NCI-H446 treated with DMSO at 0.1 percent for 48 hours (cell line): ENCODE data around the gene NRG2.

Experiments
- DNase-seq: peaks from one replicate; lab custom pipeline; 2025; lab: John Stamatoyannopoulos, UW

NRG2 gene

DNA sequence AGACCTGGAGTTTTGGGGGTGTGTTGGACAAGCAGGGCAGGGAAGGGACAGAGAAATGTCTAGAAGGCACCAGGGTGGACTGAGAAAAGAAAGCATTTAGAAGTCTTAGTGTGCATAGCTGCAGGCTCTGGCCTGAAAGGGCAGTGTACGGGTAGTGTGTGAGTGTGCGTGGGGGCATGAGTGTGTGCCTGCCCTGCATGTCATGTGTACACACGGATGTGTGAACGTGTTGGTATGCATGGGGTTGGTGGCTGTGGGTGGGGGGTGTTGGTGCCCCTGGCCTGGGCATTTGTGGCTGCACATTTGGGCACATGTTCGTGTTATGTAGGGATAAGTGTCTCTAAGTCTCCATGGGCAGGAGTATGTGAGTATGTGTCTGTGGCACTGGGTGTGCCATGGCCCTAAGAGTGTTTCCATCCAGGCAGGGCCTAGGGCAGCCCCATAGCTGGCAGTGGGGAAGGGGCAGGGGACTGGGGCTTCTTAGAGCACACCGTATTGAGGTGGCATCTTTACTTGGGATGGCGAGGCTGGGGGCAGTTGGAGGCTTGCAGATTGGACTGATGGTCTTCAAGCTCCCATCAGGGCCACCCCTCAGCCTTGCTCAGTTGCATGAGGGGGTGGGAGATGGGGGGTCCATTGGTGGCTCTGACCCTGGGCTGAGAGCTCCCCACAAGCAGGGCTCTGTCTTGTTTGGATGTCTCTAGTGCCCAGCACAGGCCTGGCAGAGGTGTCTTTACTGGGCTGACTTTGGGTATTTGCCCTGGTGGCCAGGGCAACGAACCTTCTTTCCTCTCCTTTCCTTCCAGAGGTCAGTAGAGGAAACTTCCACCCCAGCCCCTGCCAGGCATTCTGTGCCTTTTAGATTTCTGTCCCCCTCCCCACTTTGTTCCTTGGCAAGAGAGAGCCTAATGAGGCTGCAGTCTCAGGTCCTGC is 232.5 kb downstream of the NRG2 start:
- no peak for DNase-seq

DNA sequence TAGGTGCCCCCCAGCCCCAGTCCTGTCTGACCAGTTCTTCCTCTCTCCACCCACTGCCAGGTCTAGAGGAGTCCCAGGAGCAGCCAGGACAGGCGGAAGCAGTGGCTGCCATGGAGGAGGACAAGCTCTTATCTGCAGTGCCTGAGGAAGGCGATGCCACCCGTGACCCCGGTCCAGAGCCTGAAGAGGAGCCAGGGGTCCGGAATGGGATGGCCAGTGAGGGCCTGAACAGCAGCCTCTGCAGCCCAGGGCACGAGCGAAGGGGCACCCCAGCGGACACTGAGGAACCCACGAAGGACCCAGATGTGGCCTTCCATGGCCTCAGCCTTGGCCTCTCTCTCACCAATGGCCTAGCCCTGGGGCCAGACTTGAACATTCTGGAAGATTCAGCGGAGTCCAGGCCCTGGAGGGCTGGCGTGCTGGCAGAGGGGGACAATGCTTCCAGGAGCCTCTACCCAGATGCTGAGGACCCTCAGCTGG is 233.7 kb downstream of the NRG2 start:
- no peak for DNase-seq

DNA sequence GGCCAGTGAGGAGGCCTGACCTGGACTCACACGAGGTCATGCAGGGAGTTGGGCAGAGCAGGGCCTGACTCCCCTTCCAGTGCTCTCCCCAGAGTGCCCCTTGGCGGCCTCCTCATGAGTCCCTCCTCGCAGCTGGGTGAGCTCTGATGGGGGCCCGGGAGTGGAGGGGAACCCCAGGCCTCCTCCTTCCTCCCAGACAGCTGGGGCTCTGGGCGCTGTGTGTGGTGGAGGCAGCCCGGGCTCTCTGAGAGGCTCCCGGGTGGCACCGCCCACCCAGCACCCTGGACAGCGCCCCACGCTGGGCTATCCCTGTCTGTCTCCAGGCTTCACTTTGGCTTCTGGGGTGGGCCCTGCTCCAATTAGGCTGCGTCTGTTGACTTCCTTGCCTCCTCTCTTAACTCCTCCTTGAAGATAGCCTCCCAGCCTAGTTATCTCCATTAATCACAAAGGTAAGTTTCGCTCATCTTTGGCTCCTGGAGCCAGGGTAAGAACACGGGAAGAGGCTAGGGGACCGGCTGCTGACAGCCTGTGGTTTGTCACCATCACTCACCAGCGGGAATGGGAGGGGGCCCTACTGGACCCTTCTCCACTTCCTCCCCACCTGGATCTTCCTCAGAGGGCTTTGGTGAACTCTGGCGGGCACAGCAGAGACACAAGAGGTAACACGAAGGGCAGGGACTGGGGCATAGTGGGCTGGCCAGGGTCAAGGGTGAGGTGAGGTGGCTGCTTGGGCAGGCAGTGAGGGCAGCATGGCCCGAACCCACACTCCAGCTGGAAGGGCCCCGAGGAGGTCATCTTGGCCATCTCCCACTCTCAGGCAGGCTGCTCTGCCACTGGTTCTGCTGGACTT is 234.4 kb downstream of the NRG2 start:
- DNase-seq = no peak

DNA sequence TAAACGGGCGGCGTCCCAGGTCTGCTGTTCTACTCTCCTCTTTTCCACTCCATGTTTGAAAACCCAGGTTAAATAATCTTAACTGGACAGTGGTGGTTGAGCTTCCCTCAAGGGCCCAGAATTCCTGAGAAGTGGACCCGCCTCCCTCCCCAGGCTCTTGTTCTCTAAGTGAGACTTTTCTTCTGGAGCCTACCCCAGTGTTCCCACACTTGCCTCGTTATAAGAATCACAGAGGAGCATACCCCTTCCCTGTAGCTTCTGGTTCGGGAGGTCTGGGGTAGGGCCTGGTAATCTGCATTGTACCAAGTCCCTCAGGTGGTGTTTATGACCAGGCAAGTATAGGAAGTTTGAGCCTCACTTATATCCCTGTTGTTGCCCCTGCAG is 235.5 kb downstream of the NRG2 start:
- DNase-seq = no peak

DNA sequence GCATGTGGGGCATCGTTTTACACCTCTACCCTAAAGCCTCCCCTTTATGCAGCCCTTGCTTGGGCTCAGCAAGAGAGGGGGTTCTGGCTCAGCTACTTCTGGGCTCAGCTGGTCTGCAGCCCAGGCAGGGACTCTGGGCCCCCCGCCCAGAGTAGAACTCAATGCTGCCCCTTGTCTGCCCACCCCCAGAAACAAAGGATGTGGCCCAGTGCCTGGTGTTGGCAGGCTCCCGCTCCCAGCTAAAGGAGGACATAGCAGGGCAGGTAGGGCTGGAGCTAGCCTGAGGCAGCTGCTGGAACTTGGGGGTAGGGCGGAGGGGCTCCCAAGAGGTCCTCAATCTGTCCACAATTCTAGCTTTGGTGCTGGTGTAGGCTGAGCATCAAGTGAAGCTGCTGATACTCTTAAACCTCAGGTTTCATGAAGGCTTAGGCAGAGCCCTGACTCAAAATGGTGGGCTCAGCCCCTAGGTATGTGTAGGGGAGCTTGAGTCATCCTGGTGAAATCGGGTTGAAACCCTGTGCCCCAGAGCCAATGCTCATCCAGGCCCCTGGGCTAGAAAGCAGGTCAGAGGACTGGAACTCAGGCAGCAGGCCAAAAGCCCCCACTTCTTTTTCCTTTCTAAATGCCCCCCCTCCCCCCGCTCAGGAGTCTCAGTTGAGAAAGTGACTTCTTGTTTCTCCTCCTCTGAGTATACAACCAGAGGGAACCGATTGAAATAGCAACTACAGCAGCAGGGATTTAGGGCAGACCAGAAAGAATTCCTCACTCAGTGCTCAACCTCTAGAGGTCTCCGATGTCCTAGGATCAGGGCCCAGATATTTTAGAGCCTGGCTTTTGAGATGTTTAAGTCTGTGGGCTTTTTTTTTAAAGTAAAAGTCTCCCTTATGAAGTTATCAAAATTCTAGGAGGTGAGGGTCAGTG is 236.1 kb downstream of the NRG2 start:
- no peak for DNase-seq

DNA sequence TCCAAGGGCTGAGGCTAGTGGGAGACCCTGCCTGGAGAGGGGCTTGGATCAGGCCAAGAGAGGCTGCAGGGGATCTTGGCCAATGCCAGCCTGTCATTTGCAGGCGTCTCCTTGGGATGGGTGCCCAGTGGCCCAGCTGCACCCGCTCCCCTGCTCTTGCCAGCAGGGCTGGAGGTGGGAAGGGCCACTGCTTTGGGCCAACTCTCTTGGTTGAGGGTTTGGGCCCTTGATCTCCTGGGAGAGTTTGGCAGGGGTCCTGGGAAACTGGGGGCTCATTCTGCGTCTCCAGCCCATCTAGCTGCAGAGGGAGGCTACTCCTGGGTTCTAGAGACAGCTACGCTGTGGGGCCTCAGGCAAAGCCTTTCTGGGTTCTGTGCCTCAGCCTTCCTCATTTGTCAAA is 237.0 kb downstream of the NRG2 start:
- no peak for DNase-seq

DNA sequence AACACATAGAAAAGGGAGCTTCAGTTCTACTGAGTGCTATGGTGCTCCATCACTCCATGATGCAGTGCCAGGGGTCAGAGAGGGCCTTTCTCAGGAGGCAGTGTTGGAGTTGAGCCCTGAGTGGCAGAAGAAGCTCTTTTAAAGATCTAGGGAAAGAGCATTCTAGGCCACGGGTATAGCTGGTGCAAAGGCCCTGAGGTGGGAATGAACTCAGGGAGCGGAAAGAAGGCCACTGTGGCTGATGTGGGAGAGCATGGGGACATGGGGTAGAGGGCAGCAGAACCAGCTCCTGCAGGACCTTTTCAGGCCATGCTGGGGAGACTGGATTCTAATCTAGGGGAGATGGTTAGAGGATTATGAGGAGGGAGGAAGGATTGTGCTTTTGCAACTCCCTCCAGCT is 237.6 kb downstream of the NRG2 start:
- DNase-seq = no peak

DNA sequence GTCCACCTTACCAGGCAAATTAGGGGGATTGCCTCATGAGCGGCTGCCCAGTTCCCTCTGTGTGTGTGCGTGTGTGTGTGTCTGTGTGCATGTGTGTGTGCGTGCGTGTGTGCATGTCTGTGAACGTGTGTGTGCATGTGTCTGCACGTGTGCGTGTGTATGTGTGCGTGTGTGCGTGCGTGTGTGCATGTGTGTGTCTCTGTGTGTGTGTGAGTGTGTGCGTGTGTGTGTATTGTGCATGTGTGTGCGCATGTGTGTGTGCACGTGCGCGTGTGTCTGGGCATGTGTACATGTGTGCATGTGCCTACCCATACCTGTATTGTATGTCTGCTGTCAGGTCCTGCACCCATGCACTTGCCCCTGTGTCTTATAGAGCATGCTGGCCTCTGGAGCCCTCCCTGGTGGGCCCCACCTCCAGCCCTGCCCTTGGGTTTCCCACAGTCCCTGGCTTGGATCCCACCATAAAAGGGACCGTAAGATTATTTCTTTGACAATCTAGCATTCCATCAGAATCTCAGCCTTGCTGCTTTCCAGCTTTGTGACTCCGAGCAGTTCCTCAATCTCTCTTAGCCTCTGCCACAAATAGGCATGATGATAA is 238.2 kb downstream of the NRG2 start:
- no peak for DNase-seq

DNA sequence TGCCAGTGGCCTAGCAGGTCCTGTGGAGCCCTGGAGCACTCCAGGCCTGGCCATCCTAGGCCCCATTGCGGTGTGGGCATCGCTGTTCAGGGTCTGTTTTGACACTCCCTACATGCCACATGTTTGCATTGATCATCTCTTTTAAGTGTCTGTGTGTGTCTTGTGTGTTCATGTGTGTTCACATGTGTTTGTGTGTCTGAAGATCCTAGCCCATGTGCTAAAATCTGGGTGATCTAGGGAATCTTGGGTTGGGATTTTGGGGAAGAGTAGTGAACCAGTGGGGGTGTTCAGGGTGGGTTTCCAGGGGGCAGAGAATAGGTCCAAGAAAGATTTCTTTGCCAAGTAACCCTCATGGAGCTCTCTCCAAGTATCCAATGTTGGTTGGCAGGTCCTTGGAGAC is 239.1 kb downstream of the NRG2 start:
- no peak for DNase-seq

DNA sequence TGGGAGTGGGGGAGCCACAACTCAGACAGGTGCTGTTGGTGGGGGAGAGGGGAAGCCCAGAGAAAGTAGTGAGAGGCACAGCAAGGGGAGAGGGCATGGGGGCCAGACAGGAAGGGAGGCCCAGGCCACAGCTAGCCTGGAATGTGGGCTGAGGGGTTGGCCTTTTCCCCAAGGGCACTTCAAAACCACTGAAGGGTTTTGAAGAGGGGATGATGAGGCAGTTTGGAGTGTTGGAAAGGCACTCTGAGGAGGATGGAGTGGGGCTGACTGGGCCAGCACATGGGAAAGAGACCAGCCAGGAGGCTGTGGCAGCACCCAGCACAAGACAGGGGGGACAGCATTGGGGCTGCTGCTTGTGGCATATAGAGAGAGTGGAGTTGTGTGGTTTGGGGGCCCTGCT is 243.7 kb downstream of the NRG2 start:
- no peak for DNase-seq

DNA sequence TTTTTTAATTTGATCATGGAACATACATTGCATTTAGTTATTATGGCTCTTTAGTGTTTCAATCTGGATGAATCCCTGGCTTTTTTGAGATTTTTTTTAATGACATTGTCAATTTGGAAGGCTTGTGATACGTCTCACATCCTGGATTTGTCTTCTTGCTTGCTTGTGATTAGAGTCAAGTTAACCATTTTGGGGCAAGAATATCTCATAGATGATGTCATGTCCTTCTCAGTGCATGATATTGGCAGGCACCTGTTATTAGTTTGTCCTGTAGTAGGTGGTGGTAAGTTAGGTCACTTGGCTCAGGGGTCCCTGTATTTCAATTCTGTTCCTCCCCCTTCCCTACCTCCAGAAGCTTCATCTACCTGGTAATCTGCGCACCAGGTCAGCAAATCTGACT is 244.2 kb downstream of the NRG2 start:
- DNase-seq = no peak

DNA sequence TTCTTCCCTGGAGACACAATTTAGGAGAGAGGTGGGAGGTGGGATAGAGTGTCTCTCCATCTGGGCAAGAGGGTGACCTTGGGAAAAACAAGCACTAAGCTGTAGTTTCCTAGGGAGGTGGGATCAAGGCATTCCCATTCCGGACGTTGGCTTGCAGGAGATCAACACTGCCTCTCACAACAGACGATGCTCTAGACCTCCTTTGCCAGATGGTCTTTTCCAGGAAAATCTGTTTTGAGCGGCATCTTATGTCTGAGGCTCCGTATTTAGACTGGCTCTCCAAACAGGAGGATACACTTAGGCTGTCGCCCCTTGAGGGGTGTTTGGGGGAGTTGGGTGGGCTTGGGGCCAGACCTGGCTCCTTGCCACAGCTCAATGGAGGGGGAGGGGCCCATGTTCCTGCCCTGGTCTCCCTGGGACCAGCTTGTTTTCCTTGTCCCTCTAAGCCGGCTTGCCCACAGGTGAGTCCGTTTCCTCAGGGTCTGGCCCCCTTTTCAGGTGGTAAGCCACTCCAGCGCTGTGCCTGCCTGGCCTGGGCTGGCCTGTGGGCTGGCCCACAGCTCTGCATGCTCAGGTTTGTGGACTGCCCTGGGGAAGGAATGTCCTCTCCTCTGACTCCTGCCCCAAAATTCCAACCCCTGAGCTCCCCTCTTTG is 245.1 kb downstream of the NRG2 start:
- no peak for DNase-seq

DNA sequence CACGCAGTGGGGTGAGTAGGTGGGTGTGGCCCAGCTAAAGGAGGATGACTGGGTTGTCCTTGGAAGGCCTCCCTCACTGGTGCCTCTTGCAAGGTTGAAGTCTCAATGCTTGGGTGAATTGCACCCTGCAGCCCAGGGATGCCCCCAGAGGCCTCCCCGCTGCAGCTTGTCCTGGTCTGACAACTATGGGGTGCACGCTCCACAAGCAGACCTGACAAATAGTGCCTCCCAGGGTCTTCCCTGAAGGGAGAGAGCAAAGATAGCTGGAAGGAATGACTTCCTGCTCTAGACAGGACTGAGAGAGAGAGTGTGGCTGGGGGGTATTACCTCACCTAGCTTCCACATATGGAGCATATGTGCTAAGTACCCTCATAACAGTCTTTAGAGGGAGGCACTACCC is 245.8 kb downstream of the NRG2 start:
- no peak for DNase-seq
